IPS DF 4.7 (cell line): ENCODE results near the gene SLC24A1.
"Not testable (repeated sequence)": the region's sequence is repeated elsewhere in the genome, so short reads cannot be mapped to it uniquely, and the experiment has no call there.

Experiments
- DNase-seq: peaks from one replicate; pipeline ENCODE4 v3.0.0-alpha.2; 2013; ENCODE audit warnings: low spot score; ENCODE audit errors: extremely low read depth

The SLC24A1 gene

DNA sequence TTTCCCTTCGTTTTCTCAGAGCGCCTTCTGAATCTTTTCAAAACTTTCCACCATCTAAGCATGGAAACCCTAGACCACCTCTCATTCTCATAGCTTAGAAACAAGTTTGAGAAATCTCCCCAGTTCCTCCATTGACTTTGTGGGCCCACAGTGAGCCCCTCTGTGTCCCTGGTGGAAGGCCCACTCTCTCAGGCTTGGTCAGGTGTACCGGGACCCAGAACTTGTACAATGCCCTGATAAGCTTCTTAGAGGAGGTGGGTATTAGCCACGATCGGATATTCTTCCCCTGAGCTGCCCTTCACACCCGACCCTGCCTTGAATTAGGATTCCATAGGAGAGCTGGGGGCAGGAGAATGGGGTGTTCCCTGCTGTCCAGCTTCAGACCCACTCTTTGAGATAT is at the start of gene SLC24A1:
SLC24A1 (plus strand) TSS at position 301 of the 400 bp plus-strand sequence. CDS start 2,143 bp downstream, outside the sequence.
- no peak for DNase-seq

GRCh38 chr15:65571971-65572370 is 49.8 kb upstream of the SLC24A1 start:
- DNase-seq, result no peak

GRCh38 chr15:65576664-65577063 is 45.1 kb upstream of the SLC24A1 start:
- no peak for DNase-seq

DNA sequence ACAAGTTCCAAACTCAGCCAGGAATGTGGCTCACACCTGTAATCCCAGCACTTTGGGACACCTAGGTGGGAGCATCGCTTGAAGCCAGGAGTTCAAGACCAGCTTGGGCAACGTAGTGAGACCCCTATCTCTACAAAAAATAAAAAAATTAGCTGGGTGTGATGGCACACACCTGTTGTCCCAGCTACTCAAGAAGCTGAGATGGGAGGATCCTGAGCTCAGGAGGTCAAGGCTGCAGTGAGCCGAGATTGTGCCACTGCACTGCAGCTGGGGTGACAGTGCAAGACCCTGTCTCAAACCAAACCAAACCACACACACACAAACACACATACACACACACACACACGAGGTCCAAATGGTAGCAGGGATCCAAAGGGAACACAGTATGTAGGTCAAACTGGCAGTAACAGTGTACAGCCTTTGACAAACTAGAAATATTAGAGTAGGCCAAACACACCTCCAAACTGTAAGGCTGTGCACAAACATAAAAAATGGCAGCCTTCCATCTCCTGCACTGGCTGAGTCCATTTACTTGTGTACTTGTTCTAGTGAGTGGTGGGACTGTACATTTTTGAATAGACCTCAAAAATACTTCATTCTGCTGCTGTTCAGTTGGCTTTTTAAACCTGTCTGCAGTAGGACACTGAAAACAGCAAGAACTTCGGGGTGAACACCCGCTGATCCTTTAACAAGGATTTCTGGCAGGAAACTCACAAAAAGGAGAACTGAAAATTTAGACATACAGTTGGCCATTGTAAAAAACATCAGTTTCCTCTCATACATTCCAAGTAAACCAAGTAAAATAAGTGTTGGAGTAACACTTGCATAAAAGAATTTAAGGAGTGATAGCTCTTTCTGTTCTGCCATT is 44.4 kb upstream of the SLC24A1 start:
- DNase-seq, result no peak

- no peak for DNase-seq
These were observed 42.6 kb upstream of the SLC24A1 start for GRCh38 chr15:65578904-65579728.

- no peak for DNase-seq
These were observed 42.0 kb upstream of the SLC24A1 start for GRCh38 chr15:65579762-65580161.

DNA sequence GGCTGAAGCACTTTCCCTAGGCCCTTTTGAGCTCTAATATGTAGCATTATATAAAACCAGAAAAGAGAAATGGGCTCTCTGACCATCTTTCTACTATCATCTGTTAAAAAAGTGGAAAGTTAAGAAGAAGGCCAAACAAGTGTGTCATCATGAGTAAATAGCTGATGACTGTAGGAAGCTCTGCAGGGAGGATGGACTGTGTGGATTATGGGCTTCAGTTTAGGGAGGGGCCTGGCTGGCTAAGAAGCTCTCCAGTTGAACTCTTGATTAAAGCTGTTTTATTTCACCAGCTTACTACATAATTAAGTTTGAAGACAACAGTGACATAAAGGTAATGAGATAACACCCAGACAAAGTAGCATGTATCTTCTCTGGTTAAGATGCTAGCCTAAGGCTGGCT is 41.5 kb upstream of the SLC24A1 start:
- DNase-seq, result no peak

DNA sequence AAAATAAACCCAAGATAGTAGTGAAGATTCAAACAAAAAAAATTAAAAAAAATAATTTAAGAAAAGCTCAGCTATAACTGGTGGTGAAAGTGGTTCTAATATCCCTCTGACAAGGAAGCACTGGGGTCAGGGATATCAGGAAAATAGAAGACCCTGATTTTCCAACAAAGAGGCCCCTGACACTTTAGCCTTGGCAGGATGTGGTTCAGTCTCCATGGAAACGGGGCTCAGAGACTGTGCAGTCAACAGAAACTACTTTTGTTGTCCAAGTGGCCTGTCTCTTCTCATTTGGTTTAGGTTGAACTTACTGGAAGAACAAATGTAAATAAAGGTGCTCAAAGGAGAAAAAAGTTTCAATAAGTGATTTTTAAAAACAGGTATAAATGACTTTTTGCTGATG is 38.0 kb upstream of the SLC24A1 start:
- no peak for DNase-seq

GRCh38 chr15:65584241-65584640 is 37.5 kb upstream of the SLC24A1 start:
- no peak for DNase-seq

DNA sequence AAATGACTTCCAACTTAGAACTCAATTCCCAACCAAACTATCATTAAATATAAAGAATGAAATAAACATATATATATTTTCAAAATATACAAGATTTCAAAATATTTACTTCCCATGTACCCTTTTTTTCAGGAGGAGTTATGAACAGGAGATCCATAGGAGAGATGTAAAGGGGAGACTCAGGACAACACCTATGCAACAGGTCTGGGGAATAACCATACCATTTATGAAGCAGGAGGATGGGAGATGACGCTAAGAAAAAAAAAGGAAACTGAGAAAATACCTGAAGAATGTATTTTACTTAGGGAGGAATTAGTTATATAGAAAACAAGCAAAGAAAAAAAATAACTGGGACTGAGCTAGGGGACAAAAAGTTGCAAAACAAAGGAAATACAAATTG is 34.6 kb upstream of the SLC24A1 start:
- DNase-seq, result no peak

DNA sequence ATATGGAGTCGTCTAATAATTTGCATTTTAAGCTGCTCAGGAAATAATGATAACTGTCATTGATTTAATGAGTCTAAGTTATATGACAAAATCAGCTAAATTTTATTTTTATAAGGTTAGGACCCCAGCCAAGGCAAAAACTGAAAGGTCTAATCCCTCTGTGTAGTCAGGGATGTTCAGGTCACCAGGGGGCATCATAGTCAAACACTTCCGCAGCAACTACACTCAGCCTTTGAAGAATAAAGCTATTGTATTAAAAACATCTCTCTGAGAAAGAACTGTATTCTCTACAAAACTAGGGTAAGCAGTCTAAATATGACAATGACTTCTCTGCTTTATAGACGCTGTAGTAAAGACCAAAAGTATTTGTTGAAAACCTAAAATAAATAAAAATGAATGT is 25.8 kb upstream of the SLC24A1 start:
- no peak for DNase-seq

GRCh38 chr15:65598468-65598867 is 23.3 kb upstream of the SLC24A1 start:
- no peak for DNase-seq

- DNase-seq, result no peak
These were observed 22.1 kb upstream of the SLC24A1 start for GRCh38 chr15:65599677-65600076.

- DNase-seq, result no peak
These were observed 18.6 kb upstream of the SLC24A1 start for GRCh38 chr15:65603134-65603533.

DNA sequence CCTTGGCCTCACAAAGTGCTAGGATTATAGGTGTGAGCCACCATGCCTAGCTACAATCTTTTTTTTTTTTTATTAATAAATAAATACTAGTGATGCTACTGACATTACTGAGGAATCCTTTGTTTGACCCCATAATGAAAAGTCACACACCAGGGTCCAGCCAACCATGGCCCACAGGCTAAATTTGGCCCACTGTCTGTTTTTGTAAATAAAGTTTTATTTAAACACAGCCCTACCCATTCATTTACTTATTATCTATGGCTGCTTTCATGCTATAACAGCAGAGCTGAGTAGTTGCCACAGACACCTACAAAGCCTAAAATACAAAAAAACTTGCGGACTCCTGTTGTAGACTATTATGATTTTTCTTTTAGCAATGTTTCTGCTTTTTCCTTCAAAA is 18.2 kb upstream of the SLC24A1 start:
- DNase-seq, result no peak

- peak; percentile 84 for DNase-seq
These were observed 10.6 kb upstream of the SLC24A1 start, which contains the start of gene INTS14 for GRCh38 chr15:65610871-65611718. INTS14 (minus strand) TSS chr15:65611131; CDS start chr15:65607380, 3,751 bp downstream.

DNA sequence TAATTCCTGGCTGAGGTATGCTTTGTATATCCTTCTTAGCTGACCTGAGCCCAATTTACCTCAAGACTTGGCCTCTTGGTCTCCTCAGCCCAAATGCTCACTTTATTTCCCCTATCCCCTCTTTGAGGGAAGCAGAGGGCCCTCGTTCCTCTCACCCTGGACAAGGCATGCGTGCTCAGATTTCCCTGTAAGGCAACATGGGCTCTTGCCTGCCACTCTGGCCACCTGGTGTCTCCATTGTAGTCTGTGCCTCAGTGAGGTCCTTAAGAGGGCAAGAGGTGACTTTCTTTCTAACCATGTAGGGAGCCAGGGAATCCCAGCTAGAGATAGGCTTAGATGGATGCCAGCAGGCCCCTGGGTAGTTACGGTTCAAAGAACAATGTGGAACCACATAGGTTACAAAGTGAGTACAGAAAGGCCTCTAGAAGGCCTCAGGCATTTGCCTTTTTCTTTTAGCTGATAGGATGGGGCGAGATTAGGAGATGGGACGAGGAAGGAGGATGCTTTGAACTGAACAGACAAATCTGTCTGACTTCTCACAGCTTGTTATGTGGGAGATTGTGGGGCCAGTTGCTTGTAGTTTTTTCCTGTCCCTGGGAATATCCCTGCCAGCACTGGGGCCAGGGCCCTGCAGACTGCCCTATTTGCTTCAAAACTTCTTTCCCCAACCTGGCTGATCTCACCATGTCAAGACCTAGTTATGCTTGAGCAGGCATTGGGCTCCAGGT is 9.7 kb upstream of the SLC24A1 start:
- no peak for DNase-seq

DNA sequence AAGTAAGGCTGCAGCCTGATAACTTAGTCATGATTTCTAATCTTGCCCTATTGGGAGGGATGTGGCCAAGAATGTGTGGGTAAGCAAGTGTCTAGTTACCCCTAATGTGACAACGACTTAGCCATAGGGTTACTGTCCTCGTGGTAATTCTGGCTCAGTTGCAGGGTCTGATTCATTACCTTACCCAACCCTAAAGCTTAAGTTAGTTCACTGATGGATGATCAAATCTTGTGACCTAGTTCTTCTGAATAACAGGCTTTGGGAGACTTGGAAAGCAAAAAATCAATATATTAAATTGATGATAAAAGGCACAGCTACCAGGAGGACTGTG is 9.2 kb upstream of the SLC24A1 start:
- no peak for DNase-seq

GRCh38 chr15:65612949-65613744 is 8.6 kb upstream of the SLC24A1 start:
- no peak for DNase-seq

- not testable (repeated sequence) for DNase-seq
These were observed 5.9 kb upstream of the SLC24A1 start for GRCh38 chr15:65615887-65616286.
